Stimulated activated CD4-positive, alpha-beta T cell treated with anti-CD3 and anti-CD28 coated beads, Interleukin-2, amount 100 ng/mL, for 48 hours (primary cell): ENCODE measurements around the gene BAZ2B.
"Not testable (repeated sequence)": the region's sequence is repeated elsewhere in the genome, so short reads cannot be mapped to it uniquely, and the experiment has no call there.

Experiments used
- DNase-seq, 2 donors: peaks; one replicate each; pipeline ENCODE4 v3.0.0-alpha.2; 2020

The BAZ2B gene

DNA sequence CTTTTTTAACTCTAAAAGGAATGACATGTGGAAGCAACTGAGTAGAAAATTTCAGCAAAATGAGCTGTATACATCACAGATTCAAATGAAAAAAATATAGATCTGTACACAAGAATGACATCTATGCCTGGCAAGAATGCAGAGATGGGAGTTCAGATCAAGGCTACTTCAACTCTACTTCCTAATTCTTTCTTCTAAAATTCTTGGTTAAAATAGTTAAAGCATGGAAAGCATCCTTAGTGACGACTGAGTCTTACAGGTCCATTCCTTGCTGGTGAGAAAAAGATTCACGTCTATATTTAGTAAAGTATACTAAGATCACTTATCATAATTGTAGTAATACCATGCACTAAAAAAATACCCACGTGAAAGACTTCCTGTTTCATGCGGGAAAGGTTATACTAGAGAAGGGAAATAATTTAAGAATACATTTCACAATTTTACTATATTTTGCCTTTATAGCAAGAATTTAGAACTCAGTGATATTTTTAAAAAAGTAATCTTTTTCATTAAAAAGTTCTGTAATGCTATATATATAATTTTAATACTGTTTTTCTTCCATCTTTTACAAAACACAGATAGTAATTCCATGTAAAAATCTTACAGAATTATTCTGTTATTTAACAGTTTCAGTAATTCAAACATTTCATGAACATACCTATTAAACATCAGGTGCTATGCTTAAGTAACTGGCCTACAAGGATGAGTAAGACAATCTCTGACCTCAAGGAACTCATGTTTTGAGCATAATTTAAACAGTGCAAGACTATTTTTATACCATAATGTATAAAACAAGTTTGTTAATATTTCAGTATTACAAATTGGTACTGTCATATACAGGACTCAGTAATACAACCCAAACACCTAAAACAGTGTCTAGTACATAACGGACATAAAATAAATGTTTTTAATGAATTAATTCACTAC is 159.6 kb downstream of the BAZ2B start:
- DNase-seq: no peak

DNA sequence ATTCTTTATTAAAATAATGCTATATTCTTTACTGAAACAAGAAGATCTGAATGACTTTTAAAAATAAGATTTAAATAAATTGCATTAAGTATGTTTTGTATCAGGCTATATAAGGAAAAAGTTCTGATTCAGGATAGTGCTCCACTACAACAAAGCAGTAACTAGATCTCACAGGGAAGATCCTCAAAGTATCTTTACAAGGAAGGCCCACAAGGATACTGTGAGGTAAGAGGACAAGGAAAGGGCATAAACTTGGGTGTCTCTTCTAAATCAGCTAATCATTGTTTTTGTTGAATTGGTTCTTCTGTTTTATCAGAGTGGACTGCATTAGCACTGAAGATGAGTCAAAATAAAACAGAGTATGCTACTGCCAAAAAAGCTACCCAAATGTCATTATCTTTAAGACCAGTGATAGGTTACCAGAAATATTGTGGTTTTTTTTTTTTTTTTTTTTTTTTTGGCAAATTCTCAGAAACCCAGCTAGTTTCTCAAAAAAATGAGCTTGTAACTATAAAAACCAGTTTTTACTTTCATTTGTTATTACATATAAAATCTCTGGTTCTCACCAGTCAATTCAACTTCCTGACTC is 160.9 kb downstream of the BAZ2B start:
- no peak for DNase-seq

DNA sequence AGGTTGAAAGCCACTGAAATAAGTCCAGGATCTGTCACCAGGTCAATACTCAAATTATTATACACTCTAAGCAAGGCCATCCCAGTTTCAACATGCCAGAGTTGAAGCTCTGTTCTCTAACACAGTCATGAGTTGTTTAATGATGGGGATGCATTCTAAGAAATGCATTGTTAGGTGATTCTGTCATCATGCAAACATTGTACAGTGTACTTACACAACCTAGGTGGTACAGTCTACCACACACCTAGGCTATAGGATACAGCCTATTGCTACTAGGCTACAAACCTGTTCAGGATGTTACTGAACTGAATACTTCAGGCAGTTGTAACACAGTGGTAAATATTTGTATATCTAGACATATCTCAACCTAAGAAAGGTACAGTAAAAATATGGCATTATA is 162.2 kb downstream of the BAZ2B start:
- no peak for DNase-seq

DNA sequence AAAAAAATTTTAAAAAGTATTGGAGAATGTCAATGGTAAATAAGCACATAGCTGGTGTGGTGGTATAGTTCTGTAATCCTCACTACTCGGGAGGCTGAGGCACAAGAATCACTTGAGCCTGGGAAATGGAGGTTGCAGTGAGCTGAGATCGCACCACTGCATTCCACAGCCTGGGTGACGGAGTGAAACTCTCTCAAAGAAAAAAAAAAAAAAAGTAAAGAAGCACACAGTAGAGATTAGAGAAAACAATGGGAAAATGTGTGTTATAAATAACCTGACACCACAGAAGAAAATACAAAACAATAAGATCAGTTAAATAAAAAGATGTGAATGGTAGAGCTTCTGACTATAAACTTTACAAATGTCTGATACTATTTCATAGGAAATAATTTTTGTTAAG is 166.2 kb downstream of the BAZ2B start:
- DNase-seq: no peak

DNA sequence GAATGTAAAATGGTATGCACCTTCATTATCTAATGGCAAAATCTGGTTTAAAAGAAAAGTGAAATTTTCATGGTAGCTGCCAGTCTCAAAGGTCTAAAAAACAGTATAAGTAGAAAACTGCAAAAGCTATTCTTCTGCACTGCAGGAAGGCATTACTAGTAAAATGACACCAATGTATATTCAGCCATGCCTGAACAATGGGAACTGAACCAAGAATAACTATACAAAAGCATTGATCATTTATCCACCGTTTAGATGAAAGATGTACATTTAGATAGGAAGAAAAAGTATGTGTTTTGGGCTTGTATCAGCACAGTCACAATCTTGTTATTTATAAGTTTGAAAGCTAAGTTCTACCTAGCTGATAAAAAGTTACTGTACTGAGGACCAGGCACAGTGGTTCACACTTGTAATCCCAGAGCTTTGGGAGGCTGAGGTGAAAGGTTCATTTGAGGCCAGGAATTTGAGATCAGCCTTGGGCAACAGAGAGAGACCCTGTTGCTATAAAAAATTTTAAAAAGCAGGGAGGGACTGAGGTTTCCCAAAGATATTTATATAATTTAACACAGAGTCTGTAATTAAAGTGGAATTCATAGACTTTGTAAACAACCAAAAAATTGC is 166.7 kb downstream of the BAZ2B start:
- no peak for DNase-seq

DNA sequence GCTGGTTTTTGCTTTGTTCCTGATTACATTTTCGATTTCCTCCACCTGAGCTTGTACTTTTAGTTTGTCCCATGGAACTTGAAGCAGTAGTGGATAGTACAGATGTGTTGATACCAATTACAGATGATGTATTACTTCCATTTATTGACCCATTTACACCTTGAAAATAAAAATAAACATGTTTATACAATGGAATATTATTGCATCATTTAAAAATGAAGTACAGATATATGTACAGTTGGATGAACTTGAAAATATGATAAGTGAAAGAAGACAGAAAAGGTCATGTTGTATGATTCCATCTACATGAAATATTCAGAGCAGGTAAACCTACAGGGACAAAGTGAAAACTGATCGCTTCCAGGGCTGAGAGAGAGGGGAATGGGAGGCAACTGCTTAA is 169.5 kb downstream of the BAZ2B start:
- DNase-seq: no peak

DNA sequence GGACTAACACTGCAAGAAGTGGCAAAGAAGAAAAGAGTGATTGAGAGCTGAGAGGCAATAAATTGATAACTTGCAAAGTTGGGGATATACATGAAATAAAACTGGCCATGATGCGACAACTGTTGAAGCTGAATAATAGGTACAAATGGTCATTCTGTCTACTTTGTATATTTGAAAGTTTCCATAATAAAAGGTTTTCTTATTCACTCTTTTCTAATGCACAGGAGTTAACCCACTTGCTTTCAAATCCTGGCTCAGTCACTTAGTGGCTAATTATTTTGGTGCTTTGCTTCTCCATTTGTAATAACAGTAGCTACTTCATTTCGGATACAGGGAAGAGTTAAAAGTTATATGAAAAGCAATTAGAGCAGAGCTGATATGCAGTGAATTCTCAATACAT is 170.1 kb downstream of the BAZ2B start:
- DNase-seq: no peak

DNA sequence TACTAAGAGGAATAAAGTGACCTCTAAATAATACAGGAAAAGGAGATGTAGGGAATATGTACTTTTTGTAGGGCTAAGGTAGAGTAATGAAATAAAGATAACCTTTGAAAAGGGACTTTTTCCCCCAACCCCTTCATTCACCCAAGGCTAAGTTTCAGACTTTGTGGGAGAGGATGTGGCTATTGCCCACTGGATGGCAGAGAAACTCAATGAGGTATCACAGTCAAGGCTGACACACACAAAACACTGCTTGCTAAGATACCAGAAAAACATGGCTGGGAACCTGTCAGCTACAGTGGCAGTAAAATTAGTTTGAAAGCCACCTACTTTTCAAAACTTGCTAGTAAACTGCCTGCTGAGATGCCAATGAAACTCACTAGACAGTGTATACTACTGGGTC is 171.0 kb downstream of the BAZ2B start:
- no peak for DNase-seq

DNA sequence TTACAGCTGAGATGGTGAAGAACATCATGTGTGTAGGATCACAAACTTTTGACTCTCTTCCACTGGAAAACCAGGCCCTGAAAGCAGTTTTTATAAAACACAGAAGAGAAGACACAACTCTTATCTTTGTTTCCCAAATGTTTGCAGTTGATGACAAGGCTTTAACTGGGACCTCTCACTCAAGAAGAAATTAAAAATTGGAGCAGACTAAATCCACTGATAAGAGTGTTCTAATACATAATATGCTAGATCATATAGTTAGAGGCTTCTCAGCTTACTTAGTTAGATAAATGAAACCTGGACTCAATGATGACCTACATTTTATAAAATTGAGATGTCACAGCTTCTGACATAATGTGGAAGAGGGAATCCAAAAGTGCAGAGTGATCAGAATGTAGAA is 171.6 kb downstream of the BAZ2B start:
- DNase-seq: no peak

DNA sequence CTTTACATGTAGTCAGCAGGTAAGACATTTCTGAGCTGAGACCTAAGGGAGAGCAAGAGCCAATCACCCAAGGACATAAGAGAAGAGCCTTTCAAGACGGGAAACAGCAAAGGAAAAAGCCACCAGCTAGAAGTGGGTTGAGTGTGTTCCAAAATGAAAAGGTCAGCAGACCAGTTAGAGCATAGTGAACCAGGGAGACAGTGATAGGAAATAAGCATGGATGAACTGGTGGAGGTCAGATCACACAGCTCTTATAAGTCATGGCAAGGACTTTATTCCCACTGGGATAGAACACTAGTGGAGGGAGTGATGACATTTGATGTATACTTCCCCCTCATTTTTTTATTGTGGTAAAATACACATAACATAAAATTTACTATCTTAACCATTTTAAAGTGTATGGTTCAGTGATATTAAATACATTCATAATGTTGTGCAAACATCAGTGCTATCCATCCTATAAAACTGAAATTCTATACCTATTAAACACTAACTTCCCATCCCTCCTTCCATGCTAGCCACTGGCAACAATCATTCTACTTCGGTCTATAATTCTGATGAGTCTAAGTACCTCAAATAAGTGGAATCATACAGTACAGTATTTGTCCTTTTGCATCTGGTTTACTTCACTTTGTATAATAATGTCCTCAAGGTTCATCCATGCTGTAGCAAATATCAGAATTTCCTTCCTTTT is 174.0 kb downstream of the BAZ2B start:
- no peak for DNase-seq

DNA sequence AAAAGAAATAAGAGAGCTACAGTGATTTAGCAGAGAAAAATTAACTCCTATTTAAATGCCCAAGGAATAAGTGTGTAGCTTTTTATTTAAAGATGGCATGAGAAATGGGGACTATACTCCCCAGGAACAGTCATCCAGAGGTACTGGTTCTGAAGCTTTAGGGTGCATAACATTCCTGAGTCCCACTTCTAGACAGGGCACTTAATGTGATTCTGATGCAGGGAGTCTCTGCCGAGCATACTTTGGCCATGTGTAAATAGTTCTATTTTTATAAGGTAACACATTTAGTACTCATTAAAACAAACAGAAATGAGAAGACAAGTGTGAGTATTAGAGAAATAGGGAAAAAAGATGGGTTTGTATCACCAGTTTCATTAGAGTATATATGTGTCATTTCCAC is 175.2 kb downstream of the BAZ2B start:
- no peak for DNase-seq

DNA sequence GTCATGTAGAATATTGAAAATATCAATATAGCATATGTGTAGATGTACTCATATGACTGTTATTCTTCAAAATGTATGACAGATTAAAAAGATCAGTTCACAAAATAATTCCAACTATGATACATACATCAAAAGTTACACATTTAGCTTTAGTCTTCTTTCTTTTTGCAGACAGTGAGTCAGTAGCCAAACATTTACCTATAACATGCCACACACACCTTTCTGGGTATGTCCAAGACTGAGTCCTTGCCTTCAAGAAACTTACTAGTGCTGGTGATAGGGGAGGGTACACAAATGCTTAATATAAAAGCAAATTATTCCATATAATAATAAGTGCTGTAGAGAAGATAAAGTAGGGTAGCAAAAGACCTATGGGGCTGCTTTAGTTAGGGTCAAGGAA is 176.9 kb downstream of the BAZ2B start:
- DNase-seq: no peak

DNA sequence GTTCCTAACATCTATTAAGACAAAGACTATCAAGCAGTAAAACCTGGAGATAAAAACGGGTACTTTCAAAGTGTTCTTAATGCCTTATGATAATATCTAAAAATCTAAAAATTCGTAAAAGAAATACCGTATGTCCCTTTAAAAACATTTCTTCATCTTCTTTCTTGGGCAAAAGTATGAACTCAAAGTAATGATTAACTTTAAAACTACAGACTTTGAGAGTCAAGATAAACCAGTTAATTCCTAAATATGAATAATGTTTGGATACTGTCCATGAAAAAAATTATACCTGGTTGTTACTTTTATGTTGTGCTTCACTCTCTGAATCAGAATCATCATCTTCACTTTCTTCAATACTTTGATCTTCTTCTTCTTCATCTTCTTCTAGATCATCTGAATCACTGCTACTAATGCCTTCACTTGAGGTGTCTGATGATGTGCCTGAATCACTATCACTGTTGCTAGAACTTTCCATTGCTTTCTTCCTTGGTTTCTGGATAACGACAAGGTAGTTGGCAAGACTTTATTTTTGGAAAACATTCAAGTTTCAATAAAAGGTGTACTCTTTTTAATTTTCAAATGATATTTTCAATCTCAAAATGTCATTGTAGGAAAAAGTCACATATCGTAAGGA is 177.5 kb downstream of the BAZ2B start:
- no peak for DNase-seq

DNA sequence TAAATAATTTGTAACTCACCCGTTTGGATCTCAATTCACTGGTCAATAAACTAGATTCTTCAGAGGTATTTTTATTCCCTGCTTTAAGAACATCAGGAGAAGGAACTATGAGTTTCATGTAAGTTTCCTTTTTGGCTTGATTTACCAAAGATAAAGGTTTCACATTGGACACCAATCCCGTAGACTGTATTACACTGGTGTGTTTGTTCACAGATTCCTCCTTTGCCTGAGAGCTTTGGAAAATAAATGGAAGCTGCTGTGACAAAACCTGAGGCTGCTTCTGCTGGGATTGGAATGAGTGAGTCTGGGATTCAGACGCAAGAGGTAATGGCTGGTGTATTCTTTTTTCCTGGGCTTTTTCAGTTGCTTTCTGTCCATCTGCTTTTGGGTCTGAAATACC is 178.1 kb downstream of the BAZ2B start:
- DNase-seq: no peak

DNA sequence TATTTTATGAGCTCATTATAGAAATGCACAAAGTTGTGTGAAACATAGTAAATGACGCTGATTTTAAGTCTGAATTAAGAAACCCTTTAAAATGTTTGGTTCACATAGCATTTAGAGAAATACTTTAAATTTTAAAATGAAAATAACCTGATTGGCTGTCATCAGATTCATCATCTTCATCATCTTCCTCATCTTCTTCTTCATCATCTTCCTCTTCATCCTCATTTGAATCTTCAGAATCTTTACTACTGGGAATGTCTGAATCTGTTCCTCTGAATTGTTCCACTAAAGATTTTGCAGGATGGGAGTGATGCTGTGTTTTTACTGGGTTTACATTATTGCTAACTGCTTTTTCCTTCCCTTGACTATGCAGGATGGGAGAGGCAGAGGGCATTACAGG is 183.7 kb downstream of the BAZ2B start:
- no peak for DNase-seq

DNA sequence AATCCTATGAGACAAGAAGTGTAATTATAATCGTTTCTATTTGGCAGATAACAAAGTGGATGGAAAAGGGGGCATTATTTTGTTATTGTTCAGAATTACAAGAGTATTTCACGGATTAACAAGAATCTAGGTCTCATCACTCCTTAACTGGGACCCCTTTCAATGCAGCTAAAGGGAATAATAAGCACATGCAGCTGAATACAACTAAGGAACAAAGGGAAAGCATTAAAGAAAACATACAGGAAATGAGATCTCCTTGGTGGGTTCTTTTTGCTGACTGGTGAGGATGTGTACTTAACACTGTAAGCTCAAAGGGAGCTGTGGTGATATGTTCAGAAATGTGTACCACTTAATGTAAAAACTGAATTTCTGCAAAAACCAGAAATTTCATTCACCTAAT is 189.3 kb downstream of the BAZ2B start:
- no peak for DNase-seq

DNA sequence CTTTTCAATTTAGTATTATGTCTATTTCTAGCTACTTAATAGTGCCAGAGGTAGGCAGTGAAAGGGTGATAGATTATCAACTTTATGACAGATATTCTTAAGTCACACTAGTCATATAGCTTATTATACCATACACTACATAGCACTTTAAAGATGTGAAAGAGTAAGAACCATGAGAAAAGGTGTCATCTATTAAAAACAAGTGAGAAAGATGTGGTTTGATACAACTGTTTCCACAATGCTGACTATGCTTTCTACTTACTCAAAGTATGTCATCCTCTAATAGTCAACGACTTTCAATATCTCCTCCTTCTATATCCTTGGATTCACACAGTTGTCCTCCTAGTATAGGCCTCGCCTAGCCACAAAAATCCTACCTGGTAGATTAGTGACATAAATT is 196.9 kb downstream of the BAZ2B start:
- no peak for DNase-seq

DNA sequence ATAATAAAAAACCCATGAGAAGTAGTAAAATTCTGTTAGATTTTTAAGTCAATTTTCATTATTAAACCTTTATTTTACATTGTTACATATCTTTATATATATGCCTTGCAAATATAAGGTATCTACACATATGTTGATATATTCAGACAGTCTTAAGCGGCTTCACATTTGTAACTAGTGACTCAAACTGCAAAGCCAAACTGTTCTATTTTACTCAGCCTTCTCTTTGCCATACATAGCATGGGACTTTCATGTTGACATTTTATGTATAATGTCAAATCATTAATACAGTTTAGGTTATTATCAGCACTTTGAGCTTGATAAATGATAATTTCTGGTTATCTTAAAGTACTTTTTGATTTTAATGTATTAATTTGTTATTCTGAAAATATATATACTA is 204.9 kb downstream of the BAZ2B start:
- no peak for DNase-seq

DNA sequence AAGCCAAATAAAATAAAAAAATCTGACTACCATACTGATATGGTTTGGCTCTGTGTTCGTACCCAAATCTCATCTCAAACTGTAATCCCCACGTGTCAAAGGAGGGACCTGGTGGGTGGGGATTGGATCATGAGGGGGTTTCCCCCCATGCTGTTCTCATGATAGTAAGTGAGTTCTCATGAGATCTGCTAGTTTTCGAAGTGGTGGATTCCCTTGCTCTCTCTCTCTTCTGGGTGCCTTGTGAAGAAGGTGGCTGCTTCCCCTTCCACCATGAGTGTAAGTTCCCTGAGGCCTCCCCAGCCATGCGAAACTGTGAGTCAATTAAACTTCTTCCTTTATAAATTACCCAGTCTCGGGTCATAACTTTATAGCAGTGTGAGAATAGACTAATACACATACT is 206.1 kb downstream of the BAZ2B start:
- no peak for DNase-seq

DNA sequence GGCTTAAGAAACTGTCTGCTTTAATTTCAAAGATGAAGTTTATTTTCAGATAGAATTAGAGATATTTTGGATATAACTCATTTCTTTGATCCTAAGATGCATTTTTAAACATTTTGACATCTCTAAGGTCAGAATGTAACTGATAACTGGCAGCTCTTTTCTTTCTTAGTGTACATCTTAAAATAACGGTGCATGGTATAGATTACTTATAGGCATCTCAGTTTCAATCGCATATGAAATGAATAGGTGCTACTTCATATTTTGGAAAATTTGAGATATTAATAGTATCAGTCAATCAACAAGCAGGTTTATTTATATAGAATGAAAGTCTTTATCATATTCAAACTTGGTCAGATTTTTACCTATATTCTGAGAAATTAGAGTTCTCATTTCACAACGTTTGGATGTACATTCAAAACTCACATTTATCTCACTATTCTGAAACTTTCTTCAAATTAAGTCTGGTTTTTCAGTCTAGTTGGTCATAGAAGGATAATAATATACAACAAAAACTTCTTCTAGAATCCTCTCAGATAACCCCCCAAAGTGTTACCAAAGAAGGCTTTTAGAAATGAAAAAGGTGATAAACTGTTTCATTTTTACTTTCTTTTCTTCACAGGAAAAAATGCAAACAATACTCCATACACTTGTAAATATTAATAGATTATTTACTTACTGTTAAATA is 207.1 kb downstream of the BAZ2B start:
- no peak for DNase-seq

DNA sequence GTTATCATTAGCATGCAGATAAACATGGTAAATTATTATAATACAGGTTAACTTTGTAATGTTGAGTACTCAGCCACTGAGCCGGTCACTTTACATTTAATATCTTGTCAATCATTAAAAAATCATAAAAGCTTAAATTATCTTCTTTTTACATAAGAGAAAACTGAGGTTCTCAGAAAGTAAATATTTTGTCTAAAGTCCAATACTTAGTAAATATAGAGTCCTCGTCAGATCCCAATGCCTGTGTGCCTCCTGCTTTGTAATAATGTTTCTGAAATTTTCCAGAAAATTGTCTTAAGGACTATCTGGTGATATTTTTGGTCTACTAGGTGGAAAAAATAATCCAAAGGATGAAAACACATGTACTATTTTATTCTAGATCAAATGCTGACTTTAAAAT is 213.6 kb downstream of the BAZ2B start:
- DNase-seq: no peak

DNA sequence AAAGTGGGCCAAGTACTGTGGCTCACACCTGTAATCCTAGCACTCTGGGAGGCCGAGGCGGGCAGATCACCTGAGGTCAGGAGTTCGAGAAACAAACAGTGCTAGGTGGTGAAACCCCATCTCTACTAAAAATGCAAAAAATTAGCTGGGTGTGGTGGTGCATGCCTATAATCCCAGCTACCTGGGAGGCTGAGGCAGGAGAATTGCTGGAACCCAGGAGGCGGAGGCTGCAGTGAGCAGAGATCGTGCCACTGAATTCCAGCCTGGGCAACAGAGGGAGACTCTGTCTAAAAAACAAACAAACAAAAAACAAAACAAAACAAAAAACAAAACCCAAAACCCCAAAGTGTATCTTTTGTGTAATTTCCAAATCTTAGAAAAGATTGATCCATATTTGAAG is 214.2 kb downstream of the BAZ2B start:
- not testable (repeated sequence) for DNase-seq
